GM18861 (cell line): ENCODE measurements around the gene SORCS1.
A peak's percentile ranks its signal among the peaks of the same experiment; 100 is the strongest.

Experiments
- ATAC-seq: cut with Tn5 transposase; IDR thresholded peaks from one replicate; pipeline ENCODE4 v1.9.1; 2021; ENCODE audit not compliant: unreplicated experiment

SORCS1 gene

GRCh38 chr10:106997721-106998120 is 166.8 kb downstream of the SORCS1 start:
- ATAC-seq, result no peak

DNA sequence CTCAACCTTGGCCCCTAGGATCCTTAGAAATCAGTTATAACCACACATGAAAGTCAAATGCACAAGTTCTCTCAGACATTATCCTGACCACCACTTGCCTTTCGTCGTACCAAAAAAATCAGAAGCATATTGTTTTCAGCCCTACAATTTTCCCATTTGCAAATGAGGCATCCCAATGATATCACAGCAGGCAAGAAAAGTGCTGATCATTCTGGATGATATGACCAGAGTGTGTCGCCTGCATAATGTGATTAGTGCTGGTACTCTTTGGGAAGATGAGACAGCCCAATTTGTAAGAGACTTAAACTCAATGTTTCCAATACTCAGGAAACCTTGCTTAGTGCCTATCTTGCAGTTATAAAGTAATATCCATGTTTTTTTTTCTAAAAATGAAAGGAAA is 168.0 kb downstream of the SORCS1 start:
- ATAC-seq, result no peak

DNA sequence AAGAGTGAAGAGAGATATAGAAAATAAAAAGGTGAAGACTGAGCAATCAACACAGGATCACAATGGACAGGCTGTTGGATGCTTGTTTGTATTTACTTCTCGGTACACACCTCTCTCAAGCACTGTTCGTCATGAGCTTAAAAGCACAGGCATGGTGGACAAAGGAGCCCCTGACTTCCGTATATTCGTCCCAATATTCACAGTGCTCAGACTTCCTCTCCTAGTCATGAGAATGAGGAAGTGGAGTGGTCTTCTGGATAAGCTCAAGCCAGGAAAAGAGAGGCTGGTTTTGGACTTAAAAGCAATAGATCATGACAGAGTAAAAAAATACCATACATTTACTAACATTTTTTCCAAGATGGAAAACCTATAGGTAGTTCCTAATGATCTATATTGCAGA is 172.5 kb downstream of the SORCS1 start:
- ATAC-seq, result no peak

DNA sequence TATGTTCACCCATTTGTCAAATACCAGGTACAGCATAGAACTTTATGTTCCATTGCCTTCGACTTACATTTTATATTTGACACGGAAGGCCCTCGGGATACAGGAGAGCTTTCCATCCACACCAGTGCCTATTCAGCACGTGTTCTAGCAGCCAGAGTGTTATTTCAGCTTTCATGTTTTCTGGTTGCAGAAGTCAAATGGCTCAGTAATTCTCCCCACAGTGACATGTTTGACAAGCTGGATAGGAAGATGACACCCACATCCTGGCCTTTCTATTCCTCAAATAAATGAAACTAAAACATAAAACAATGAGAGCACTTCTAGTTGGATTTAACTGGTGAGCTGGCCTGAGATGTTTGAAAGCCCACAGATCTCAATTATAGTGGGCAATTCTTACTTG is 173.4 kb downstream of the SORCS1 start:
- ATAC-seq, result no peak

DNA sequence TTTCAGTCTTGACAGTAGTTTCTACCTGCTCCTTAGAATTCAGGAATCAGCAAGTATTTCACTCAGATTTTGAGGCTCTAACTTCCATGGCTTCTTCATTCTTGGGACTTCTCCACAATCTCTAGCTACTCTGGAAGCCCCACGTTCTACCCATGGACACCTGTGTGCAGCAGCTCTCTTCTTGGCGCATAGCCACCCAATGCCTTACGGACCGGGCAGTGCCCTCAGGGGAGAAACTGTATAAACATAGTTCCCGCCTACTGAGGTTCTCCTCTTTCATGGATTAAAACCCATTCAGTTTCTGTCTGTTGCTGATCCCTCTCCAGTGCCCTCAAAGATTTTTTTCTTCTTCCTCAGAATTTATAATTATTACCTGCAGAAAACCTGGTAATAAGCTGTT is 177.1 kb downstream of the SORCS1 start:
- ATAC-seq, result no peak

DNA sequence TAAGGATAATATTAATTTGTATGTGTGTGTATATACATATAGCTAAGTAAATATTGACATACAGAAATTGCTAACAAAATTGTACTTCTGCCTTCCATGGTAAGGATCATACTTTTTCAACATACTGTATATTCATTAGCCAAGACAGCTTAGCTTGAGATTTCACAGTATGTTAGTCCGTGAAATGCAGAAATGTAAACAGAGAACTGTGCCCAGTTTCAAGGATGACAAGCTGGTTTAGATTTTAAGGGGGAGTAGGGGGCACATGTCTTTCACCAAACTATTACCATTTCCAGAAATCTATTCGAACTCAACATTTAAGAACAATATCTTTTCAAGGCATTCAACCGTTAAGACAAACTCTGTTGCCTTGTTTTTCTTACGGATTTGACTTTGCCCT is 182.2 kb downstream of the SORCS1 start:
- no peak for ATAC-seq

GRCh38 chr10:106981452-106982075 is 182.9 kb downstream of the SORCS1 start:
- ATAC-seq, result no peak

DNA sequence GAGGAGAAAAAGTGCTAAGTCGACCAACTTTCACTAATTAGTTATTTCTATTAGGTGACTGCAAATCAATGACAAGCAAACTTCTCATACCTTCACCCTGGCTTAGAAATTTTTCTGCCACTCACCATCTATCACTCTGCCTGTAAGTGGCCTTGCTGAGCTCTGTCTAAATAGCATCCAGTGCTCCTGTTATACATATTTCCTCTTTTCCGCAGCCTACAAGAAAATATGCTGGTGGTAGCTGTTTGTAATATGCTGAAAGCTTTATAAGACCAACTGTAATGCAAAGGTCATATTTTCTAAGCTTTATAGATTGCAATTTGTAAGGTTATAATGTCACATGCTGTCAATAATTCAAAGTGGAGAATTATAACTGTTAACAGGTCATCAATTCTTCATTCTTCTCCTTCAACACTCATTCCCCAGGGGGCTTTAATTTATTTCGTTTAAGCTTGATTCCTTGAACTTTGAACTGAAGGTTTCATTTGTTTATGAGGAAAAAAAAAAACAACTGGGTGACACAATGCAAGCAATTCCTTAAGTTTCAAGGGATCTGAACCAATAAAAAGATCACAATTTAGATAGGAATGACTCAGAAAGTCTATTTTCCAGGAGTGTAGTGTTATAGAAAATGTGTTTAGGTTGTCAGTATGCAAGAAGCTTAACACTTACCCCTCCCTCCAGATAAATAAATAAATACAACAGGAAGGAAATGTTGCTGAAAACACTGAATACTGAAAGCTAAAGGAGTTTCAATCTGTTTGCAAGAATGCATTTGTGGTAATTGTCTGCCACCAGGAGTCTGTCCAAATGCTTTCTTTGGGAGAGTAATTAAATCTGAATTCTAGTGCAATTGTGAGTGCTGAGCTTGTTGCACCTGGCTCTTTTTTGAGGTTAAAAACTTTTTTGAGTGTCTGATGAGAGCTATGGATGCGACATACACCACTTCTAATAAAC is 183.7 kb downstream of the SORCS1 start:
- peak; percentile 94 for ATAC-seq

- ATAC-seq, result no peak
Observed at GRCh38 chr10:106978756-106979155, 185.8 kb downstream of the SORCS1 start.

DNA sequence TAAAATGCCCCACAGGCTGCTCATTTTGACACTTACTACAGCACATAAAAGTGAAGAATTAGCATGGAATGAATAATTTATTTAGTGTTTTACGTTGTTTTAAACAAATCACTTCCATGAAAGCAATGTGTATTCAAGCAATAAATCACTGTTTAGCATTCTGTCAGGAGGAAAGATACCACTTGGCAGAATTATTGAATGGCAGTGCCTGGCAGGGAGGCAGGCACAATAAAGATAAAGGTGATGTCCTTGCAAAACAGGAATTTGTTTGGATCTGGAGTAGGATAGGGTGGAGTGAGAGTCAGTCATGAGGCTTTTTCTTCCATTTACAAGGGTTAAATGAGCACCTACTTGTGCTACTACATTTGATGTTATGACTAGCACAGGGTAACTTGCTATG is 190.8 kb downstream of the SORCS1 start:
- ATAC-seq, result no peak

DNA sequence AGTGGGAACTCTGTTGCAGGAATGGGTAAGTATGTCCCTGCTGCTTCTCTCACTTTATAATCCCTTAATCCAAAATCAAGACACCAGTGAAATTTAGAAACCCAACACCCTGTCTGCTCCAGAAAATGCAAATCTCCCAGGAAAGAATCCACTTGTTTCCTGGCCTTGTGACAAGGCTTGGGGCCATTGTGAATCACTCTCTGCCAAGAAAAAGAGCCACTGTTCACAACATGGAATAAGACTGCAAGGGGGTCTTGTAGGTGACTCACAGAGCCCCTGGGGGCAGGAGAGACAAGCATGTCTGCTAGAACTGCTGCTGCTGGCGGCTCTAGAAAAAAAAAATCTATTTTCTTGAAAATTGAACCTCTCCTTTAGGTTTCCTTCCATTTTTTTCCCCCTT is 191.2 kb downstream of the SORCS1 start:
- ATAC-seq, result no peak

- no peak for ATAC-seq
Observed at GRCh38 chr10:106972381-106972780, 192.1 kb downstream of the SORCS1 start.

DNA sequence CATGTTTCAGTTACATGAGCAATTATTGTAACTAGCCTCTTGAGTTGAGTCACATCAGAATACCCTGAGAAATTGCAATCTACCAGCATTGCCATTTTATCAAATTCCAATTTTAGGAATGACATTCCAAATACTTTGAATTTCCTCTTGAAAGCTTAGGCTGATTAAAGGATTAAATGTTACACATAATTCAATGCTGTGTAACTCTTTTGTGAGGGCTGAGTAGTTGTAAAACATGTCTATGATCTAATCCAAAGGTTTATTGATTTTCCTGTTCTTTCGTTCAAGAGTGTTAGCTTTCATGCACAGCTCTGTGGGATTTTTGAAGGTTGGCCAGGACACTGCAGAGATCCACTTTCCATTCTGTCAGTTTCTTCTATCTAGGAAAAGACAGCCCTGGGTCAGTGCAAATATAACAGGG is 193.1 kb downstream of the SORCS1 start:
- ATAC-seq, result no peak

DNA sequence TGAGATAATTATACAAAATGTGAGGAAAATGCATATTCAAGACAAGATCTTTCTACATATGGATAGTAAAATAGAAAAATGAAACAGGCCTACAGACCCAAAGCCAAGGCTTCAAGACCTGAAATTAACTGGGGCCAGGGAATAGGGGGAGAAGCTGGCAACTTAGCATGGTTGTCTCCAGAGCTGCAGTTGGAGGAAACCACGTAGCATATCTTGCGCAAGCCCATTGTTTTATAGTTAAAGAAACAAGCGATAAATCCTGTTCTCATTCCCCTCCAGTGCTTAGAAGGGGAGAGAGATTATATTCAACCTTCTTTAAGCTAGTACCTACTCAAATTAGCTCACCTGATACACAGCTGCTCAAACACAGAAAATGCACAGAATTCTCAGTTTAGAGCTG is 197.1 kb downstream of the SORCS1 start:
- no peak for ATAC-seq

- ATAC-seq, result no peak
Observed at GRCh38 chr10:106960812-106961211, 203.7 kb downstream of the SORCS1 start.

DNA sequence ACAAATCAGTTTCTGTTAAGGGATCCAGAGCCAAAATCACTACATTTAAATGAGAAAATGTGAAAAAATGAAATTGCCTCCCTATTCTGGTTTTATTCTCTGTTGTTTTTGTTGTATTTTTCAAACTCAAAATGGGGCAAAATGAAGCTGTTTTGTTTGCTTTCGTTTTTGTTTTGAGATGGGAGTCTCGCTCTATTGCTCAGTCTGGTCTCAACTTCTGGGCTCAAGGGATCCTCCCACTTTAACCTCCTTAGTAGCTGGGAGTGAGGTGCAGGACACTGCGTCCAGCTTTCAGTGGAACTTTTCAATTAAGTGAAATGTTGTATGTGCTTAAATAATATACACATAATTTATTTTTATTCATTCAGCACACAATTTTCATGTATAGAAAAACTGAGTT is 205.0 kb downstream of the SORCS1 start:
- no peak for ATAC-seq

DNA sequence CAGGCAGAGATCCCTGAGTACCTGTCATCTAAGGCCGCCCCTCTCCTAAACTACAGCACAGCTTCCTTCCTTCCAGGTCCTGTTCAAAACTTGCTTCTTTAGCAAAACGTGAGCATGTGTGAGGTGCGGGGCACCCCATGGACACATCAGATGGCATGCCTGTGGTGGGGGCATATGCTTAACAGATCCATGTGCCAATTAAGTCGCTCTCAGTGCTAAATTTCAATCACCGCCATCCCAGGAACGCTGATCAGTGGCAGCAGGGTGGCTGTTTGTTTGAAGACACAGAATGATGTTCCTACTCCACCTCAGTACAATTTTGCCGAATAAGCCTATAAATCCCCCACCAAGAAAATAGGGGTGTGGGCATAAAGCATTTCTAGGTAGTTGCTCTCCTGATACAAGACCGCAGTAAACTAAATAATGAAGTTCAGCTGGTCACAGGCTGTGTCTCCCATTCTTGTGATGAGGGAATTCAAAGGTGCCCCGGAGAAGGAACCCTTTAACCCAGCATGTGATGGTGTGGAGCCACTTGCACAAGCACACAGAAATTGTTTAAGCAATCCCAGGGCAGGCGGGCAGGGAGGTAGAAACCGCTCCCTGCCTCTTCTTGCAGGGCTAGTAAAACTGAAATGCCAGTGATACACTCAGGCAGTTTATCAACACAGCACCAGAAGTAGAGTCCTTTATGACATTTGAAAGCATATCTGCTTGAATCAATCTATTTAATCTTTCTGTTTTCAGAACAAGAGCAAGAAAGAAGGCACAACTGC is 205.7 kb downstream of the SORCS1 start:
- ATAC-seq, result no peak

DNA sequence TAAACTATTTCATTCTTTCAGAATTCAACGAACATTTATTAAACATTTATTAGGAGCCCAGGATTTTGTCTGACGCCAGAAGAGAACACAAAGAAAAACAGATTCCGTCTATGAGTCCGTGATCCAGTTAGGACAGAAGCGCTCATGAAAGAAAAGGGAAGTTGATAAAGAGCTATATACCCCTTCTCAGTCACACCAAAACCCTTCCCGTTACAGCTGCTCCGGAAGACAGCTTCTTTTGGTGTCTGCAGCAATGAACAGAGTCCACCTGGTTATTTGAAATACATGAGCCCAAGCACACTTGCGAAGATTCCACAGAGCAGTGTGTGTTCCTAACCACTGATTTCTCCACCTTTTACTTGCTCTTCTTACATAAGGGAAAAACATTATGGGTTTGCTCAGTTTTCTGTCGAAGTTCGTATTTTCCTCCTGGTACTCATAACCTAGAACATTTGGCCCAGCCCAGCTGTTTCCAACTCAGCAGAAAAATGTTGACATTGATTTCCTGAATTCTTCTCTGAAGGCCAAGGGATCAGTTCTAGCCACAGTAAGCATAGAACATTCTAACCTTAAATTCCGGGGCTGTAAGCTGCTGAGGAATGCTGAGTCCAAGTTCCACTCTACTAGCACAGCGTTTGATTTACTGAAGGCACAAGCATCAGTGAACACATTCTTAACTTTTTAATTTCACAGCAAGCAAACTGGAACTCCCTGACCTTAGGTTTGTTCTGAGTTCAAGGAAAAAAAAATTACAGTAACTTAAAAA is 206.5 kb downstream of the SORCS1 start:
- peak; percentile 44 for ATAC-seq

DNA sequence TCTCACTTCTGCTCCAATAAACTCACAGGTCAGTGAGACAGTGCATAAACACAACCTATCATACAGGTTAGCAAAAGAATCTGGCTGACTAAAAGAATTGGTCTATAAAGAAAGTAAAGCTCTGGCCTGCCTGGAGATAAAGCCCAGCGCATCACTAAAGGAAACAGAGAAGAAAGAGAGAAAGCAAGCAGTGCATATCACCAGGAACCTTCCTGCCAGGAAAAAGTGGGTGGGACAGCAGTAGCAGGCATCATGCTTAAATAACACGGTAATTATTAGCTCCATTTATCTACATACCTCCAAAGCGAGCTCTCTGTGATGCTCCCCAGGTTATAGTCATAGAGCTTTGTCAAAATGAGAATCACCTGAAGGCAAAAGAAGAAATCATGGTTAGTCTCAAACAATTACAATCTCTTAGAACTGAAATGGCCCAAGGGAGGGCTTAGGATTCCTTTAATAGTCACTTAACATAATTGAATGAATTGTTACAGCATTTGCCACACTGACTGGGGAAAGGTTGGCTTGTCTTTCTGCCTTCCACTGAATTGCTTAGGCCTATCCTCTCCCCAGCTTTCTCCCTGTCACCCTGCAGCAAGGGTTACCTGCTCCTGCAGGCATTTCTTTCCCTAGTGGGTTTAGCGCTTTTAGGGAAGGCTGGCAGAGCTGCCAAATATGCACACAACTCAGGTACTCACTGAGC is 208.1 kb downstream of the SORCS1 start:
- ATAC-seq, result no peak

- ATAC-seq, result no peak
Observed at GRCh38 chr10:106955133-106955532, 209.4 kb downstream of the SORCS1 start.
